Measurements from ENCODE around the gene GPR25.
A peak's percentile ranks its signal among the peaks of the same experiment; 100 is the strongest.

Gene GPR25

DNA sequence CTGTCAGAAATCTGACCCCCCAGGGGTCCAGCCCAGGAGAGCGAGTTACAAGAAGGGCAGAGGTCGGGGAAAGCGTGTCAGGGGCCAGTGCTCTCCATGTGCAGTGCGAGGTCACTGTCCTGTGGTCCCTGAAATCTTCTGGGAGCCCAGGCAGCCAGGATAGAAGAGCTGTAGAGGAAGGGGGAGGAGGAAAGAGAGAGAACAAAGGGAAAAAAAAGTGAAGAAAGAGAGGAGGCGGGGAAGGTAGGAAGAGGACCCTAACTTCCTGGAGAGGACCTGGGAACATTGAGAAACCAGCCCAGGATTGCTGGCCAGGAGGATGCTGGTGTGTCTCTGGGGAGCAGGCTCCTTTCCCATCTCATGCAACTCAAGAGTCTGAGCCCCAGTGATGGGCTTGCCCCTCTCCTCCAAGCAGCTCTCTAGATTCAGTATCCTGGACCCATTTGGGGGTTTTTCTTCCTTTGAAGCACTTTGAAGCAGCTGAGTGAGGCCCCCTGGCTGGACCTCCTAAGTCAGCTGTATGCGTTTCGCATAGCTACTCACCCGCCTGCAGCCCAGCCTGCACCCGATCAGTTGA is 15.1 kb downstream of the GPR25 start:
- DNase-seq (ENCODE audit: extremely low read depth, insufficient read length), result no peak
- TF ChIP-seq, protein P1, sequence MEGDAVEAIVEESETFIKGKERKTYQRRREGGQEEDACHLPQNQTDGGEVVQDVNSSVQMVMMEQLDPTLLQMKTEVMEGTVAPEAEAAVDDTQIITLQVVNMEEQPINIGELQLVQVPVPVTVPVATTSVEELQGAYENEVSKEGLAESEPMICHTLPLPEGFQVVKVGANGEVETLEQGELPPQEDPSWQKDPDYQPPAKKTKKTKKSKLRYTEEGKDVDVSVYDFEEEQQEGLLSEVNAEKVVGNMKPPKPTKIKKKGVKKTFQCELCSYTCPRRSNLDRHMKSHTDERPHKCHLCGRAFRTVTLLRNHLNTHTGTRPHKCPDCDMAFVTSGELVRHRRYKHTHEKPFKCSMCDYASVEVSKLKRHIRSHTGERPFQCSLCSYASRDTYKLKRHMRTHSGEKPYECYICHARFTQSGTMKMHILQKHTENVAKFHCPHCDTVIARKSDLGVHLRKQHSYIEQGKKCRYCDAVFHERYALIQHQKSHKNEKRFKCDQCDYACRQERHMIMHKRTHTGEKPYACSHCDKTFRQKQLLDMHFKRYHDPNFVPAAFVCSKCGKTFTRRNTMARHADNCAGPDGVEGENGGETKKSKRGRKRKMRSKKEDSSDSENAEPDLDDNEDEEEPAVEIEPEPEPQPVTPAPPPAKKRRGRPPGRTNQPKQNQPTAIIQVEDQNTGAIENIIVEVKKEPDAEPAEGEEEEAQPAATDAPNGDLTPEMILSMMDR (IDR thresholded peaks at IDR 0.05; ENCODE audit: insufficient read depth, low read length, poor library complexity, severe bottlenecking), result peak; percentile 0
- H3K4me3 ChIP-seq (replicated peaks; ENCODE audit: low read depth, low read length), result peak overlapping the region; percentile 51
- H3K36me3 ChIP-seq (ENCODE audit: control insufficient read depth, insufficient read depth, low read length), result no peaks in the 10 kb centered on the region
- no peaks in the 10 kb centered on the region for H3K27me3 ChIP-seq (replicated peaks; ENCODE audit: control insufficient read depth, insufficient read depth, low read length)

DNA sequence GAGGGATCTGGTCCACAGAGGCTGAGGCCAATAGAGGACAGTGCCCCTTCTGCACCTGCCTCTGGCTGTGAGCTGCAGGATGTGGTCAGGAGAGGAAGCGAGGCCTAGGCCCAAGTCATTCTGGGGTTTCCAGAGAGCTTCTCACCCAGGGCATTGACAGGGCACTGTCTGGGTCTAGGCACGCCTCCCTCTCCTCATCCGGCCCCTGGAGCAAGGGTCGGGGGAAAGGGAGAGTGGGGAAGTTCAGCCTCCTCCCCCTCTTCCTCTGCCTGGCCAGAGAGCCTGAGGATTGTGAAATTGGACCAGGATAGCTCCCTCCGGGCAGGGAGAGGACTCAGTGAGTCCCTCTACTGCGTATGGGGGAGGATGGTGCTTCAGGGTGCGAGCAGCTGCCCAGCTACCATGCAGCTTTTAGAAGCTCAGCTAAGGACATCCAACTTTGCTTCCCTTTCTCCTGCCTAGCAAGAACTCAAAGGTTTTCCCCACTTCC is 15.6 kb downstream of the GPR25 start:
- peak; percentile 81 for DNase-seq (ENCODE audit: extremely low read depth, insufficient read length)
- Histone ChIP-seq H3K27me3 (replicated peaks; ENCODE audit: control insufficient read depth, insufficient read depth, low read length) (no peaks in the 10 kb centered on the region), H3K36me3 (ENCODE audit: control insufficient read depth, insufficient read depth, low read length) (no peaks in the 10 kb centered on the region), H3K4me3 (replicated peaks; ENCODE audit: low read depth, low read length) (peak overlapping the region; percentile 51)
- TF ChIP-seq, protein P1 (IDR thresholded peaks at IDR 0.05; ENCODE audit: insufficient read depth, low read length, poor library complexity, severe bottlenecking), result no peak

DNA sequence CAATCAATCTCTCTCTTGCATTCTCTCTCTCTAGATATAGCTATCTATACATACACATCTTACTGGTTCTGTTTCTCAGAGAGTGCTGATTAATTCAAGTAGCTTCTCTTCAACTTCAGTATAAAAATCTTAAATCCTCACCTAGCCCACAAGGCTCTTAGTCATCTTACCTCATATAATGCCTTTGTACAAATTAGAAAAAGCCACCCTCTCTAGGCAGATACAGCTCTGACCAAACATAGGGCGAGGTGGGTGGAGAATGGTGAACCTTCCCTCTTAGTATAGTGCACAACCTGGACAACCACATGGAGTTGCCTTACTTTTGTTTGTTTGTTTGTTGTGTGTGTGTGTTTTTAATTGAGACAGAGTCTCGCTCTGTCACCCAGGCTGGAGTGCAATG is 16.8 kb downstream of the GPR25 start:
- DNase-seq (ENCODE audit: extremely low read depth, insufficient read length), result no peak
- Histone ChIP-seq H3K4me3 (replicated peaks; ENCODE audit: low read depth, low read length) (no peak overlapping the region), H3K36me3 (ENCODE audit: control insufficient read depth, insufficient read depth, low read length) (no peaks in the 10 kb centered on the region), H3K27me3 (replicated peaks; ENCODE audit: control insufficient read depth, insufficient read depth, low read length) (no peaks in the 10 kb centered on the region)
- TF ChIP-seq, protein P1 (IDR thresholded peaks at IDR 0.05; ENCODE audit: insufficient read depth, low read length, poor library complexity, severe bottlenecking), result no peak

DNA sequence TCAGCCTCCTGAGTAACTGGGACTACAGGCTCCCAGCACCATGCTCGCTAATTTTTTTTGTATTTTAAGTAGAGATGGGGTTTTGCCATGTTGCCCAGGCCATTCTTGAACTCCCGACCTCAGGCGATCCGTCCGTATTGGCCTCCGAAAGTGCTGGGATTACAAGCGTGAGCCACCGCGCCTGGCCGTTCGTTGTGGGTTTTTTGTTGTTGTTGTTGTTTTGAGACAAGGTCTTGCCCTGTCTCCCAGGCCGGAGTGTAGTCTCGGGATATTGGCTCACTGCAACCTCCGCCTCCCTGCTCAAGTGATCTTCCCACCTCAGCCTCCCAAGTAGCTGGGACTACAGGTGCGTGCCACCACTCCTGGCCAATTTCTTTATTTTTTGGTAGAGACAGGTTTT is 17.2 kb downstream of the GPR25 start:
- no peaks in the 10 kb centered on the region for H3K27me3 ChIP-seq (replicated peaks; ENCODE audit: control insufficient read depth, insufficient read depth, low read length)
- no peak for DNase-seq (ENCODE audit: extremely low read depth, insufficient read length)
- H3K36me3 ChIP-seq (ENCODE audit: control insufficient read depth, insufficient read depth, low read length), result no peaks in the 10 kb centered on the region
- TF ChIP-seq, protein P1 (IDR thresholded peaks at IDR 0.05; ENCODE audit: insufficient read depth, low read length, poor library complexity, severe bottlenecking), result no peak
- no peak overlapping the region for H3K4me3 ChIP-seq (replicated peaks; ENCODE audit: low read depth, low read length)

DNA sequence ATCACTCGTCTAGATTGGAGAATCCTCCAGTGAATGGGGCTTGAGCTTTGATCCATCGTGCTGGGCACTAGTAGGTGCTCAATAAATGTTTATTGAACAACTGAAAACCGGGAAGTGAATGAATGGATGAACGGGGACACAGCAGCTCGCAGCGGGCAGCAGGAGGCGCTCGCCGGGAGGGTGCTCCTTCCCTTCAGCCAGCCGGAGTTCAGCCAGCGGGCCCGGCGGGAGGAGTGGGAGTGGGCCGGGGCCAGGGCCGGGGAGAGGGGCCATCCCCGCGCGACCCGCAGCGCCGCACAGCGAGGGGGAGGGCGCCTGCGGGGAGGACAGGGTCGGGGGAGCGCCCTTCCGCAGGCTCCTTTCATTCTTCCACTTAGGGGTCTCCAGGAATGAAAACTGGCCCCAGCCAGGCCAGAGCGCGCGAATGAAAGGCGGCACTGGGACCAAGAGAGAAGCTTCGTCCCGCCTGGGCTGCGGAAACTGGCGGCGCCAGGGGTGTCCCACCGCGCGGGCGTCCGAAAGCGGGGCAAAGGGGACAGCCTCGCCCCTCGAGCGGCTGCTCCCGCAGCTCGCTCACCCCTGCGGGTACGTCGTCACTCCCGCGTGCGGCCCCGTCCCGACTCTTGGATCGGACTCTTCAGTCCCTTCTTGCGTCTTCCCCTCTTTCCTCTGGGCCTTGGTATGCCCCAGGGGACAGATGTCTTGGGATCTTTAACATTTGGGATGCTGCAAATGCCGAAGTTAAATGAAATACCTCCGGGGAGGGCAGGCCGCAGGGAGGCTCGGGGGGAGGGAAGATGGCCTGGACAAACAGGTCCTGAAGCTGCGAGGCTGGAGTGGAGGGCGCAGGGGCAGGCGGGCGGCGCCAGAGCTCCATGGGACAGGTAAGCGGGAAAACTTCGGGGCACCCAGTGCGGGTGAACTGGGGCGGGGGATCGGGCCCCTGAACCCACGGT is 18.3 kb downstream of the GPR25 start:
- peak; percentile 74 for DNase-seq (ENCODE audit: extremely low read depth, insufficient read length)
- Histone ChIP-seq H3K36me3 (ENCODE audit: control insufficient read depth, insufficient read depth, low read length) (no peaks in the 10 kb centered on the region), H3K4me3 (replicated peaks; ENCODE audit: low read depth, low read length) (peak overlapping the region; percentile 64), H3K27me3 (replicated peaks; ENCODE audit: control insufficient read depth, insufficient read depth, low read length) (no peaks in the 10 kb centered on the region)
- TF ChIP-seq, protein P1 (IDR thresholded peaks at IDR 0.05; ENCODE audit: insufficient read depth, low read length, poor library complexity, severe bottlenecking), result peak; percentile 75
